ENCODE data around the gene RUNX2.

DNA sequence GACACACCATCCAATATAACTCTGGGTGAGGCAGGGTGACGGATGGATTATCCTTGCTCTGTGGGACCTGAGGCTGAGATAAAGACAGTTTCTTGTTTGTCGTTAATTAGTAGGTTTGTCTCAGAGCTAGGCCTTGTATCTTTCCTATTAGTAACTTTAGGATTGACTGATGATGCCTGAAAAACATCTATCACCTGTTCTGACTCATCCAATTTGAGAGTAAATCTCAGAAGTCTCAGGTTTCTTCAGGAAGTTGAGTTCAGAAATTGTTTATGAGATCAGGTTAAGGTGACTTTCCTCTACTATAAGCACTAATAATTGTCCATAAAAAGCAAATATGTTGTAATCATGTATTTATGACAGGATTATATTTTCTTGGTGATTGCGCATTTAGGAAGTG lies 179.1 kb downstream of the RUNX2 start:
- TF ChIP-seq FOXM1 (IDR thresholded peaks at IDR 0.05; ENCODE audit: borderline replicate concordance, low read depth) (no peak), TEAD4 (IDR thresholded peaks at IDR 0.05) (no peak)
- TF ChIP-seq, protein P1, sequence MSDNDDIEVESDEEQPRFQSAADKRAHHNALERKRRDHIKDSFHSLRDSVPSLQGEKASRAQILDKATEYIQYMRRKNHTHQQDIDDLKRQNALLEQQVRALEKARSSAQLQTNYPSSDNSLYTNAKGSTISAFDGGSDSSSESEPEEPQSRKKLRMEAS (IDR thresholded peaks at IDR 0.05) = no peak
